ENCODE measurements around the gene OSBPL10. TPM values are rescaled to one million over a fixed set of nuclear protein-coding genes. Genes with fewer than 3 reads are reported as not detected.
A peak's percentile ranks its signal among the peaks of the same experiment; 100 is the strongest.

Gene OSBPL10
- total and polyA plus RNA-seq, 8 donors = 1.8 to 37.7 (median 5.9) TPM

DNA sequence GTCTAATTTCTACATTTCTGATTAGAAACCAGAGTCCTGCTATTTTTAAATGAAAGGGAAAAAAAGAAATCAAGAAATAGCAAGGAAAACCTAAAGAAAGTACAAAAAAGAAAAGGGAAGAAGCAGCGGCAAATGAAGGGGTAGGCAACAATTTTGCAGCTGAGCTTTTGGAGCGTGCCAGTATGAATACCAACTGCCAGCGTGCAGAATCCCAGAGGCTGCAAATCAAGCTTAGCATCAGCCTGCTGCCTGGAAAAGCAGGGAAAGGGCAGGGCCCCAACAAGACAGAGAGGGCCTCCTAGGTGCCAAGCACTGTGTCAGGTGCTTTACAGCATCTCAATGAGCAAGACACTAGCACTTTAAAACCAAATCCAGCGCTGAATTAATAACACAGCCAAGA is 271.5 kb downstream of the OSBPL10 start:
- TF ChIP-seq POLR2A (IDR thresholded peaks at IDR 0.05) (no peak), POLR2AphosphoS5 (IDR thresholded peaks at IDR 0.05) (no peak), EP300 (IDR thresholded peaks at IDR 0.05) (no peak)
- TF ChIP-seq, protein P1, sequence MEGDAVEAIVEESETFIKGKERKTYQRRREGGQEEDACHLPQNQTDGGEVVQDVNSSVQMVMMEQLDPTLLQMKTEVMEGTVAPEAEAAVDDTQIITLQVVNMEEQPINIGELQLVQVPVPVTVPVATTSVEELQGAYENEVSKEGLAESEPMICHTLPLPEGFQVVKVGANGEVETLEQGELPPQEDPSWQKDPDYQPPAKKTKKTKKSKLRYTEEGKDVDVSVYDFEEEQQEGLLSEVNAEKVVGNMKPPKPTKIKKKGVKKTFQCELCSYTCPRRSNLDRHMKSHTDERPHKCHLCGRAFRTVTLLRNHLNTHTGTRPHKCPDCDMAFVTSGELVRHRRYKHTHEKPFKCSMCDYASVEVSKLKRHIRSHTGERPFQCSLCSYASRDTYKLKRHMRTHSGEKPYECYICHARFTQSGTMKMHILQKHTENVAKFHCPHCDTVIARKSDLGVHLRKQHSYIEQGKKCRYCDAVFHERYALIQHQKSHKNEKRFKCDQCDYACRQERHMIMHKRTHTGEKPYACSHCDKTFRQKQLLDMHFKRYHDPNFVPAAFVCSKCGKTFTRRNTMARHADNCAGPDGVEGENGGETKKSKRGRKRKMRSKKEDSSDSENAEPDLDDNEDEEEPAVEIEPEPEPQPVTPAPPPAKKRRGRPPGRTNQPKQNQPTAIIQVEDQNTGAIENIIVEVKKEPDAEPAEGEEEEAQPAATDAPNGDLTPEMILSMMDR (IDR thresholded peaks at IDR 0.05) = no peak
- Histone ChIP-seq H3K9me3 (no peaks in the 10 kb centered on the region), H3K4me3 (no peak overlapping the region), H3K36me3 (no peaks in the 10 kb centered on the region), H3K27ac (peak overlapping the region in 3 of 5 donors; percentile 40 to 50 (median 40)), H3K27me3 (no peaks in the 10 kb centered on the region), H3K4me1 (peaks cover 7 to 18% (median 10%) of the 10 kb centered on the region in 4 donors)
- intact Hi-C loops (cut with DNase I; ENCODE audit: low total_unique reads) = no loop called here
- WGBS, 5 donors = 91 to 96% (median 91%) methylated on average over 3 to 4 of the region's 4 CpGs
- no peak for DNase-seq

DNA sequence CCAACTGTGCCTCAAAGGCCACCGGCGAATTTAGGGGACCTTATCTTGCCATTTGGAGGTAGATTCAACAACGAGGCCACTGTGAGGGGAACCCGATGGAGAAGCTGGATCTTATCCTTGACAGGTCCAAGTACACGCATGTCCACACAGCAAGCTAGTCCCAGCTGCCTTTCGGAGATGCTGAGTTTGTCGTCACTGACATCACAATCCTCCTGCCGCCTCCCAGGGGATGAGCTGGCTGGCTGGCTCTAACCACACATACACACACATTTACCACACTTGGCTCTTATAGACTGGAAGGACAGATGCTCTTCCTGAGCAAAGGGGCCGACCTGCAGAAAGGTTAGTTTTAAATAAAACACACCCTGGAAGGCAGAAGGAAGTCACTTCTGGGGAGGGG is 272.1 kb downstream of the OSBPL10 start:
- Histone ChIP-seq H3K27me3 (no peaks in the 10 kb centered on the region), H3K27ac (no peak overlapping the region), H3K4me1 (peaks cover 7 to 23% (median 15%) of the 10 kb centered on the region in 4 donors), H3K9me3 (no peaks in the 10 kb centered on the region), H3K36me3 (no peaks in the 10 kb centered on the region), H3K4me3 (no peak overlapping the region)
- DNase-seq = no peak
- intact Hi-C loops (cut with DNase I; ENCODE audit: low total_unique reads) = no loop called here
- no peak for TF ChIP-seq EP300 (IDR thresholded peaks at IDR 0.05)
- TF ChIP-seq POLR2A (IDR thresholded peaks at IDR 0.05) = no peak
- TF ChIP-seq POLR2AphosphoS5 (IDR thresholded peaks at IDR 0.05) = no peak
- WGBS, 5 donors = 76 to 90% (median 87%) methylated on average over 8 to 9 of the region's 9 CpGs

DNA sequence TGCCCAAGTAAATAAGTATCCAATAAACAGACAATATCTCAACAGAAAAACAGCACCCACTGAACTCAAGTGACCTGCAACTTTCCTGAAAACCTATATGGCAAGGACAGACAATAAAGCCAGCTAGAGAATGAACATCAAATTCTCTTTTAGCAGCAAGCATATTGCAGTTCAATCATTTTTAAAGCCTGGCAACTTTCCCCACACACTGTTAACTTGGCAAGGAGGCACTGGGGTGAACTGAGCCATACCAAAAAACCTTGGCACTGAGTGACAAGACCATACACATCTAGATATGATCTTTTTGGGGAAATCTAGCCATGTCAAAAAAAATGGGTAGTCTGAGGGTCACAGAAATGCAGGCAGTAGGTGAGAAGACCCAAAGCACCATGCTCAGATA is 273.8 kb downstream of the OSBPL10 start:
- H3K36me3 ChIP-seq = no peaks in the 10 kb centered on the region
- TF ChIP-seq, protein P1 (IDR thresholded peaks at IDR 0.05) = no peak
- TF ChIP-seq POLR2A (IDR thresholded peaks at IDR 0.05) (no peak), EP300 (IDR thresholded peaks at IDR 0.05) (no peak), POLR2AphosphoS5 (IDR thresholded peaks at IDR 0.05) (no peak)
- no peak overlapping the region for H3K27ac ChIP-seq
- H3K9me3 ChIP-seq = no peaks in the 10 kb centered on the region
- DNase-seq = no peak
- intact Hi-C loops (cut with DNase I; ENCODE audit: low total_unique reads) = no loop called here
- no peak overlapping the region for H3K4me3 ChIP-seq
- H3K4me1 ChIP-seq = peaks cover 7 to 25% (median 16%) of the 10 kb centered on the region in 4 donors
- H3K27me3 ChIP-seq = no peaks in the 10 kb centered on the region

DNA sequence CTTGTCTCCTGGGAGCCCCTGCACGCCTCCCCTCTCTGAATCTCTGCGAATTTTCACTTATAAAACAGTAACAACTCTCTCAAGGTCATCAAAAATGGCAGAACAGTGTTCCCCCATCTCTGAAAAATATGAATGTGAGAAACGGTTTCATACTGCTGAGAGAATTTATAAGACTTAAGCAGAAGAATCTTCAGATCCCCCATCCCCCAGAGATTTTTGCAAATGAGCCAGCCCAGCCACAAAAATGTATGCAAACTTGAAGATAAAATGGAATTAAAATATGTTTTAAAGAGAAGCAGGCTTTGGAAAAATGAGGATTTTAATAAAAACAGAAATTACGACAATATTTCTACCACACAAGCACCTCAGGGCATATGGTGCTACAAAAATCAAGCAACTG is 275.3 kb downstream of the OSBPL10 start:
- no peak overlapping the region for H3K27ac ChIP-seq
- DNase-seq = no peak
- H3K27me3 ChIP-seq = no peaks in the 10 kb centered on the region
- TF ChIP-seq POLR2AphosphoS5 (IDR thresholded peaks at IDR 0.05) (no peak), POLR2A (IDR thresholded peaks at IDR 0.05) (no peak), EP300 (IDR thresholded peaks at IDR 0.05) (no peak)
- TF ChIP-seq, protein P1 (IDR thresholded peaks at IDR 0.05) = no peak
- H3K9me3 ChIP-seq = no peaks in the 10 kb centered on the region
- intact Hi-C loops (cut with DNase I; ENCODE audit: low total_unique reads) = no loop called here
- 80 to 92% (median 91%) methylated on average over 4 of the region's 4 CpGs for WGBS, 5 donors
- H3K4me3 ChIP-seq = no peak overlapping the region
- H3K4me1 ChIP-seq = peaks cover 7 to 25% (median 15%) of the 10 kb centered on the region in 4 donors
- H3K36me3 ChIP-seq = peaks cover 0 to 10% (median 2%) of the 10 kb centered on the region in 4 donors

DNA sequence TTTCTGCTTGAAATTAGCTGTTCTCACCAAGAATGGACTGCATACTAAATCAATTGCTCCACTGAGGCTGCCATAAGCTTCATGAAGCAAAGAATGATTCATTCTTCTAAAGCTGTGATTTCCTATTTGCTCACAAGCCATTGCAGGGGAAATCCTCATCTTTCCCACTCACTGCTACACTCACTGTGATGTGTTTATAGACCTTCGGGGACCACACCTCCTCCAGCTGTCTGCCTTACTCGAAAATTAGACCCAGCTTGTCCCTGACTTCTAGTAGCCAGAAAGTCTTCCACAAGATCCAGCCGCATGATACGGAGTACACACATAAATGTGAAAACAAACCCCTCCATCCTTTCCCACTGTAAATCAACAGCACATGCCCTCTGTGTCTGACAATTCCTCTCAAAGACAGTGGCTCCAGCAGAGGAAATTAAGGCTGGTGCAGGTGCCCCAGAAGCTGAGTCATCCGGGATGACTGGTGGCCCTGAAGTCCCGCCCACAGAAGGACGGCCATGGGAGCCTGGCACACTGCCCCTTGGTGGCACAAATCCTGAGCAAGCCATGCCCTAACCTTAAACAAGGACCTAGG is 276.4 kb downstream of the OSBPL10 start:
- TF ChIP-seq POLR2AphosphoS5 (IDR thresholded peaks at IDR 0.05) (no peak), POLR2A (IDR thresholded peaks at IDR 0.05) (no peak), EP300 (IDR thresholded peaks at IDR 0.05) (no peak)
- TF ChIP-seq, protein P1 (IDR thresholded peaks at IDR 0.05) = no peak
- WGBS, 5 donors = 30 to 41% (median 41%) methylated on average over 7 of the region's 7 CpGs
- no peaks in the 10 kb centered on the region for H3K27me3 ChIP-seq
- DNase-seq = peak; percentile 30 to 82
- no peak overlapping the region for H3K4me3 ChIP-seq
- intact Hi-C loops (cut with DNase I; ENCODE audit: low total_unique reads) = no loop called here
- H3K36me3 ChIP-seq = peaks cover 0 to 10% (median 3%) of the 10 kb centered on the region in 4 donors
- H3K9me3 ChIP-seq = no peaks in the 10 kb centered on the region
- H3K4me1 ChIP-seq = peaks cover 7 to 19% (median 14%) of the 10 kb centered on the region in 4 donors
- peak overlapping the region; percentile 0 to 68 (median 24) for H3K27ac ChIP-seq

Data from stomach (tissue), 9 donors.